Testis (tissue), 2 donors: Measurements from ENCODE around the gene C12orf76.
"Not testable (repeated sequence)": the region's sequence is repeated elsewhere in the genome, so short reads cannot be mapped to it uniquely, and the experiment has no call there.

Experiments used
- POLR2A ChIP-seq: fragments of 450-650 bp; IDR thresholded peaks from one replicate; pipeline ENCODE4 v1.6.1; 2017; ENCODE audit warnings: antibody characterized with exemption, mild to moderate bottlenecking, moderate library complexity
- TF ChIP-seq, protein P1 (sequence below), 3 experiments: fragments of 450-650 bp in 2 of 3; fragments of 200-600 bp in 1 of 3; sonication (generic) in 1 of 3; IDR thresholded peaks; one replicate each; pipeline ENCODE4 v1.5.1; 2016 to 2019; ENCODE audit warnings: antibody characterized with exemption in 3 of 3, mild to moderate bottlenecking in 2 of 3, moderate library complexity in 1 of 3

GRCh38 chr12:110008681-110009398 lies 39.5 kb downstream of the C12orf76 start:
- TF ChIP-seq, protein P1, sequence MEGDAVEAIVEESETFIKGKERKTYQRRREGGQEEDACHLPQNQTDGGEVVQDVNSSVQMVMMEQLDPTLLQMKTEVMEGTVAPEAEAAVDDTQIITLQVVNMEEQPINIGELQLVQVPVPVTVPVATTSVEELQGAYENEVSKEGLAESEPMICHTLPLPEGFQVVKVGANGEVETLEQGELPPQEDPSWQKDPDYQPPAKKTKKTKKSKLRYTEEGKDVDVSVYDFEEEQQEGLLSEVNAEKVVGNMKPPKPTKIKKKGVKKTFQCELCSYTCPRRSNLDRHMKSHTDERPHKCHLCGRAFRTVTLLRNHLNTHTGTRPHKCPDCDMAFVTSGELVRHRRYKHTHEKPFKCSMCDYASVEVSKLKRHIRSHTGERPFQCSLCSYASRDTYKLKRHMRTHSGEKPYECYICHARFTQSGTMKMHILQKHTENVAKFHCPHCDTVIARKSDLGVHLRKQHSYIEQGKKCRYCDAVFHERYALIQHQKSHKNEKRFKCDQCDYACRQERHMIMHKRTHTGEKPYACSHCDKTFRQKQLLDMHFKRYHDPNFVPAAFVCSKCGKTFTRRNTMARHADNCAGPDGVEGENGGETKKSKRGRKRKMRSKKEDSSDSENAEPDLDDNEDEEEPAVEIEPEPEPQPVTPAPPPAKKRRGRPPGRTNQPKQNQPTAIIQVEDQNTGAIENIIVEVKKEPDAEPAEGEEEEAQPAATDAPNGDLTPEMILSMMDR (IDR thresholded peaks at IDR 0.05), result not testable (repeated sequence)
- TF ChIP-seq POLR2A, result not testable (repeated sequence)
